LoVo (cell line): ENCODE results near the gene INHBA.

Source experiments
- DNase-seq: peaks from one replicate; pipeline ENCODE4 v3.0.0-alpha.2; 2016; ENCODE audit warnings: low spot score

The INHBA gene

DNA sequence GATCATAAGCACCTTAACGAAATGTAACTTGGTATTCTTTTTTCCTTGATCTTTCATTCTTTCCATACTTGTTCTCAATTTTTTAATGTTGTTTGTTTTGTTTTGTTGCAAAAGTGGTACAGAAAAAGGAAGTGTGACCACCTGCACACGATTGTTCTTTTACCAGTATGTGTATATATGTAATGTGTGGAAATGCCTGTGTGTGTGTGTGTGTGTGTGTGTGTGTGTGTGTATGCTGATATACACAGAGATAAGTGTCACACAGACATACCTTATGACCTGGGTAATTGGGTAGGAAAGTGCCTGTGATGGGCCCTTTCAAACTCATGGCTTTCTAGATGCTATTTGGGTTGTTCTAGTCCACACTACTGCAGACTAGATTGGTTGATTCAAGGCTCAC is 14.0 kb downstream of the INHBA start:
- DNase-seq, result no peak

DNA sequence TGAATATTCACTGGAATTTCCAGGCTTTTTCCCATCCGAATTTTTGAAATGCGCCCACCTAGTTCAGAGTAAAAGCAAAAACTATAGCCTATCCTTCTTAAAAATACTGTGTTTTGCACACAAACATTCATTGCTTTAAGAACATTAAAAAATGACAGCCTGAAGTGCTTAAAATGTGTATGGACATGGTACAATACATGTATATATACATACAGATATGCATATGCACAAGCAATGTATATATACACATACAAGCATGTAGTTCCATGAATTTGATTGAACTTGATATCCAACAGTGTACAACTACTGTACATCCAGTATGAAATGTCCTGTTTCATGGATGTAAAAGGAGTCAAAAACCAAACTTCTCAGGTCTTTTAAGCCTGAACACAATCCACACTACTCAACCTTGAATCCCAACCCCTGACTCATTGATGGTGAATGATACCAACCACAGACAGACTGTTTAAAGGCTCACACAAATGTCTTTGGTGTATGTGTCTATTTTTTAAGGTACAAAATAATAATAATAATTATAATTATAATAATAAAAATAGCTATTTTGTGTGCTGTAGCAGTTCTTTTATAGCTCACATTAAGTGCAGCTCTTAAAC is 14.8 kb downstream of the INHBA start:
- DNase-seq, result no peak

DNA sequence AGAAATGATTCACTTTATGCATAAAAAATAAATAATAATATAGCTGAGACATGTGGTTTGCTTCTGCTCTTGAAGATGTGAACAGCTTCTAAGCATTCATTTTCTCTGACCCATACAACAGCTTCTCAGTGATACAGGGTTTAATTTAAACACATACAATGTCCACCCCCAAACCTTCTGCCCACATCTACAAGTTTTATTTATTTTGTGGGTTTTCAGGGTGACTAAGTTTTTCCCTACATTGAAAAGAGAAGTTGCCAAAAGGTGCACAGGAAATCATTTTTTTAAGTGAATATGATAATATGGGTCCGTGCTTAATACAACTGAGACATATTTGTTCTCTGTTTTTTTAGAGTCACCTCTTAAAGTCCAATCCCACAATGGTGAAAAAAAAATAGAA is 17.2 kb downstream of the INHBA start:
- DNase-seq, result no peak

DNA sequence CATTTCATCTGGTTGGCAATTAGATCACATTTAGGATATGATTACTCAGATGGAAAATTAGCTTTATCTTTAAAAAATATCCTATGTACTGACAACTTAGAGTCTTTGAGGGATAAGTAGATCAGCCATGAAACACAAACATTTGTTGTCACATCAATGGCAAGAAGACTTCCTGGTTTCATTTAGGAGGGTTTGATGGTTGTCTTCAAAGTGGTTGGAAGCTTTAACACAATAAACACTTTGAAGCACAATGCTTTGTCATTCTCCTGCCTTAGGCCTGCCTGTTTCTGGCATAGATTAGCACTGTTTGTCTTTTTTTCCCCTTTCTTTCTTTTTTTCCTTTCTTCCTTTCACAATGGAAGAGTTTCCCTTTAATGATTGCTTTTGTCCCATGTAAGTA is 20.5 kb downstream of the INHBA start:
- no peak for DNase-seq

DNA sequence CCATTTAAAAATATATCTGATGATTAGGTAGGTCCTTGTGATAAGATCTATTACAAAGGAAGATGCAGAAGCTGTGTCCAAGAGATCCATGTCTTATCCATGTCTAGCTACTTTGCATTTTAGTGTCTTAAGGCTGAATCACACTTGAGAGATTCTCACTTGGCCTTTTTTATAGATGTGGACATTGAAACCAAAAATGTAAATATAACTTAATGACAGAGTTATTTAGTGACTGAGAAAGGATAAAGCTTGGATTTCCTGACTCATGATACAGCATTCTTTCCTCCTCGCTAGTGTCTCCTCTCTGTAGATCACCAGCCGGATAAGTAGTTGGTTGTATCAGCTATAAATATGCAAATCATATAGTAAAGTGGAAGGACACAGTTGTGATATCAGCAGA is 23.3 kb downstream of the INHBA start:
- DNase-seq, result no peak

DNA sequence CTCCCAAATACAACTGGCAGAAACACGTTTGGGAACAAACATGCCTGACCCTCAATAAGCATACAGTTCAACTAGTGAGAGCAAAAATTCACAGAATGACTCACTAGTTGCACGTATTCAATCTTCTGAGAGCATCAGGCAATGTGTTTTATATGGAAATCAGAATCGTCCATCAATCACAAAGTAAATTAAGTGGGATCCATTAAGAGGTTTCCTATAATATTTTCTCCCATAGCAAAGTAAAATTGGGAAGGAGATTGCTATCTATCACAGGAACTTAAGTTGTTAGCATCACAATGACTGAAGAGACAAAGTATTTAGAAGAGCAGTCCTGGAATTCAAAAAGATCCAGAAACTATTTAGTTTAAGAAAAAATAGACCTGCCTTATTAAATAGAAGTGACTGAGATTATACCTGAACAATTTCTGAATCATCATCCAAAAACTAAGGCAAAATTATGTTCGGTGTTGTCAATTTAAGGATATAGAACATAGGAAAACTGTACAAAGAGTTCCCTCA is 28.3 kb downstream of the INHBA start:
- no peak for DNase-seq

DNA sequence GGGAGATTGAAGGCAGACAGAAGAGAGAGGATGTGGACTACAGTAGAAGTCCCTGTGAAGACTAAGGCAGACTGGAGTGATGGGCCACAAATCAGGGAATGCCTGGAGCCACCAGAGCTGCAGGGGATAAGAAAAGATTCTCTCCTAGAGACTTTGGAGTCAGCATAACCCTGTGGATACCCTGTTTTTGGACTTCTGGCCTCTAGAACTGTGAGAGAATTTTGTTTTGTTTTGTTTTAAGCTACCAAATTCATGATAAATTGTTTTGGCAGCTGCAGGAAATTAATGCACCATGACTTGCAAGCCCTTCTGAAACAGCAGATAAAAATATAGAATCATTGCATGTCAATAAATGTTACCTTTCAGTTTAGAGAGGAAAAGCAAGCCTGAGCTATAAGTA is 41.3 kb downstream of the INHBA start:
- DNase-seq, result no peak

DNA sequence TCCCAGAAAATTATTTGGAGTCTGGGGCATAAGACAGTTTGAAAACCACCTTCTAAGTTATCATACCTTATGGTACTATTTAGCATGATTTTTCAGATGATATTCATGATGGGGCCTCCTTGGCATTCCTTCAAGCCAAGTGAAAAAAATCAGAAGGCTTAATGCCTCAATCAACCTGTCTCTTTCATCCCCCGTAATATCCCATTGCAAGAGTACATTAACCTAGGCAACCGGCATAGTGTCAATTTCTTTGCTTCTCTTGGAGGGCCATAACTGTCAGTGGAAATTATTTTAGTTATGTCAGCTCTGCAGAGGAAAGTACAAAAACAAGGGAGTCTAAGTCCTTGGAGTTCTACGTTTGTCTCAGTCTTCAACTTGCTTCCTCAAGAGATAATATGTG is 43.4 kb downstream of the INHBA start:
- no peak for DNase-seq

DNA sequence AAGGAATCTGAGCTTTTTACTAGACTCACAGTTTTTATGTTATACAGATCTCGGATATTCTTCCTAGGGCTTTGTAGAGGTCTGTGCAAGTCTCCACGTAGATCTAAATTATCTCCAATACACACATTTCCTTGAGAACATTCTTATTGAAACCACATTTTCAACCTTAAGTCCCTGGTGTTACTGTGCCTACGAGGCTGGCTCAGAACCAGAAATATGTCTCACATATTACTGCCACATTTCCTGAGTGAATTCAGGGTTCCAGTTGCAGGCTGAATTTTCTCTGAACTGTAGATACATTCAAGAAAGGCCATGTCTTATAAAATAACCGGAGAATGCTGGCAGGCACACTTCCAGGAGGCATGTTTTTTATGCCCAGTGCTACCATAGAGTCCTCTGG is 46.5 kb downstream of the INHBA start:
- DNase-seq, result no peak

DNA sequence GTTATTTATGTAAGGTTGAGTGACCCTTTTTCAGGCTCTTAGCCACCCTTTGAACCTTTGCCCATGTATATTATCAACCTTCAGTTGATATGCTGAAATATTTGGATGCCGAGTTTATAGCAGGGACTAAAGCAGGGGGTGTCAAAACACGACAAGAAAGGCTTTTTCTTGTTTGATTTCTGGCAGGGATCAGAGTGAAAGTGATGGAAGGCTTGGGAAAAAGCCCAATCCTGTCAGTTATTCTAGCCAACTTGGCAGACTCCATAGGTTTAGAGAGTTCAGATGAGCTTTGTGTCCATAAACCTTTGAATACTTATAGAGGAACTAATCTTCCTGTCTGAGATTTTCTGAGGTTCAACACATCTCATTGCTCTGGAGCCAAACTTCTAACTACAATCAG is 47.5 kb downstream of the INHBA start:
- DNase-seq, result no peak

DNA sequence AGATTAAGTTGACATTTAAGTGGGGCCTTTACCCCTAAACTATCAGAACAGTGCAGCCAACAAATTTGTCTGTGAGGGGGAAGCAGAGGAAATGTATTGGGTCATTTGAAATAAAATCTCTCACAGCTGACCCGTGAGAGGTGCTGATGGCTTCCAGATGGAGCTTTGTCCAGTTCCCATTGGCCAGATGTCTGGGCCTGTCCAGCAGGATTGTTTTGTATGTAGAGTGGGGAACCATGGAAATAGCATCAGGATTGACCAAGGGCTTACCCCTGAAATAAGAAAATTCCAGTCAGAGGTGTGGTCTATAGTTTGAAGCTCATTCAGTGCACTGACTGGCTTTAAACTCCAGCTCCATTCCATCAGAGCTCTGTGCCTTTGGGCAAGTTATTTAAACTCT is 50.6 kb downstream of the INHBA start:
- DNase-seq, result no peak

DNA sequence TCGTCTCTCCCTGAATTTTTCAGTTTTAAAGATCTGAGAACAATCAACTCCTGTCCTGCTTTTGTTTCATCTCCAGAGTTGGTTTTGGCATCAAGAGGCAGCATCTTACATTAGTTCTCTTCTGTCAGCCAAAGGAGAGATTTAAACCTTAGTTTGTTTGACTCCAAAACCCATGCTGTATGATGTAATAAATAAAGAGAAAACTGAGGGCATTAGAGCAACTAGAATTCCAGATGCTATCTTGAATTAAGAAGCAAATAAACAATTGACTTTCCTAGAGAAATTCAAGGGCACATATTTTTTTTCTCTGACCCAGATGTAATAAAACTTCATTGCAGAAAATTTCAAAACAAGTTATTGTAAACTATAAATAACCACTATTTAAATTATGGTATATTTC is 54.4 kb downstream of the INHBA start:
- DNase-seq, result no peak

DNA sequence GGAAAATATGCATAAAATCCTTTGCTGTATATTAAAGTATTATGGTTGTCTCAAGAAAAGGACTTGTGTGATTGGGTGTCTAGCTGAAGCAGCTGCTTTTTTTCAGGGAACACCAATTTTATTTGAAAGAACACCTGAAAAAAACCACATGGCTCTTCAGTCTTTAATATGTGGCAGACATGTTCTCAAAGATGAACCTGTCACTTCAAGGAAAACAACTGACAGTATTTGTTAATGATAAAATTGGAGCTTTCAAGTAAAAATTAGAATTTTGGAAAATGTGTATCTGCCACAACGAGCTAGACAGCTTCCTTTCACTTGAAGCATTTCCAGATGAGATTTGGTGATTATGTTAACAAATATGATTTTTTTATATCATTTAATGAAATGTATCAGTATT is 59.3 kb downstream of the INHBA start:
- DNase-seq, result no peak

DNA sequence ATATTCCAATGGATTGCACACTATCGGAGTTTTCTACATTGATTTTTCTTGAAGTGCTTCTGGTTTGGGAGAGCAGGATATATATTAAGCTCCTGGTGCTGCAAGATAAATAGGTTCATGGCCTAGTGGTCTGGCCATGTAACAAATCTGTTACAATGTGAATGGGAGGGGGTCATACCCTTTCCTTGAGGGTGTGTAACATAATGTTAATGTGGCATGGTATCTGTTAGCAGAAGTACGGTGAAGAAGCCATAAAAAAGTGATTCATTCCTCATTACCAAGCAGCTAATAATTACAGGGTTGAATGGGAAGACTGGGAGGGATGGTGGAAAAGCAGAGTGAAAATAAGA is 61.2 kb downstream of the INHBA start:
- DNase-seq, result no peak

DNA sequence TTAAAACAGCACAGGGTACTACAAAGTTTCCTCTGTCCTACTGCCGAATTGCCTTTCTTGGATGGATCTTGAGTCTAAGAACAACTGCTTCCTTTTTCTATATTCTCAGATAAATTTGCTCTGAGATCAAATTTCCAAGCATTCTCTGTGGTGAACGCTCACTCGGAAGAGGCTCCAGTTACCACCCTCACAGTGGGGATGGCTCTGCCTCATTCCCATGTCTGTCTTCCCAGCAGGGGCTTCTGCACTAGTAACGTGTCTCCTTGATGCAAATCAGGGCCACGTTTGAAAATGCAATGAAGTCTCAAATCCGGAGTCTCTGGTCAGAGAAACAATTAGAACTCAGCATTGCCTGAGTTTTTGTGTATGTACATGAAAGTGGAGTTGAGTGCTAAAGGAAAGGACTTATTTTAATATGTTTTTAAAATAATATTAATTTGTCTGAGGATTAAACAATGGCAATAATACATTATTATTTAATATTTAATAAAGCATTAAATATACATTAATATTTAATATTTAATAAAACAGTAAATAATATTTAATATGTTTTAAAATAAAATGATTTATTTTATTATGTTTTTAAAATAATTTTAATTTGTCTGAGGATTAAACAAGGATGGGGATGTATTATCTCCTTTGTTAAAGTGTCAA is 61.8 kb downstream of the INHBA start:
- no peak for DNase-seq

DNA sequence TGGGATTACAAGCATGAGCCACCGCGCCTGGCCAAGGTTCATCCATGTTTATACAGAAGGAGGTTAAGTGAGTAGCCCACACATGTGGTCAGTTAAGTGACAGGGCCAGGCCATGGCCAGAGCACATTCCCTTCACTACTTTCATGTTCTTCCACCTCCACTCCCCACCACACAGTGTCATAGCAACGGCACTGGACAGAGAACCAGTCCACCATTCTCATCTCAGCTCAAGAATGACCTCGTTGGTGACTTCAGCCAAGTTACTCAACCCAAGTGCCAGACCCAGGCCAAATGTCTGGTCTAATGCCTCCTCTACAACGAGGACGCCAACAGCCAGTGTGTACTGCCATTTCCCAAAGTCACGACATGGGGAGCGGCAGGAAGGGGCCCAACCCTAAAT is 62.4 kb downstream of the INHBA start:
- no peak for DNase-seq

DNA sequence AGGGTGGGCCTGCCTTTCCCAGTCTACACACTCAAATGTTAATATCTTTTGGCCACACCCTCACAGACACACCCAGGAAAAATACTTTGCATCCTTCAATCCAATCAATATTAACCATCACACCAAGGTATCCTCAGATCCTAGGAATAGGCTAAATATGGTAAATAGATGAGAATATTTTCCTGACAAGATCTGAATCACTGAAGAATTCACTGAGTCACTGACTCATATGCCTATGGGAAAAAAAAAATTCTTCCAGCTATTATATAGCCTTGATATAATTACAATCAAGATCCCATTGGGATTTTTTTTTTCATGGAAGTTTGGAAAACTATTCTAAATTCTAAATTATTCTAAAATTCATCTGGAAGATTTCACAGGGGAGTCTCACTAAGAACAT is 65.8 kb downstream of the INHBA start:
- no peak for DNase-seq
